ENCODE results near the gene POLR2I. TPM values are rescaled to one million over a fixed set of nuclear protein-coding genes. Genes with fewer than 3 reads are reported as not detected.
A peak's percentile ranks its signal among the peaks of the same experiment; 100 is the strongest.

POLR2I gene
- total RNA-seq, 1 experiment from 2014 or later: 133 TPM

DNA sequence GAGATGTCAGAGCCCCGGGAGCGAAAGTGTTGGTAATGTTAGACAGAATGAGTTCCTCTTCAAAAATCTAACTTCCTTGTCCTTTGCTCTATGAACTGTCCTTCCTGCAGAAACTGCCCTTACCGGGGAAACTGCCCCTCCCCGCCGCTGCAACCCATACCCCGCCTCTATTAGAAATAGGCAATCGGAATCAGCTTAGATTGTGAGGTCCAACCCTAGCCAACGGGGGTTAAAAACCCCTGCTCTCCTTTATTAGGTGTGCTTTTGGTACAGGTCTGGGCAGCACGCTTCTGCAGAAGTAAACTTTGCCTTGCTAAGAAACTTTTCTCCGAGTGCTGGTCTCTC lies 13.7 kb upstream of the POLR2I start:
- H3K36me3 ChIP-seq (ENCODE audit: insufficient read depth, low read length, poor library complexity, severe bottlenecking): peaks cover 10% of the 10 kb centered on the region
- peak overlapping the region; percentile 90 for H3K27ac ChIP-seq (ENCODE audit: low read depth, low read length, poor library complexity, severe bottlenecking)
- CTCF ChIA-PET: interaction anchor here (0.7 to 1.1 kb wide), 2 partner anchors 13 to 41 kb away, joined by 4 to 21 read pairs; partner anchors contain the start of gene TBCB
- no peaks in the 10 kb centered on the region for H3K27me3 ChIP-seq (replicated peaks; ENCODE audit: insufficient read depth, low read depth, low read length, poor library complexity)
- no peaks in the 10 kb centered on the region for H3K4me1 ChIP-seq (ENCODE audit: insufficient read depth, low read length, poor library complexity, severe bottlenecking)
- H3K9me3 ChIP-seq (ENCODE audit: low read depth, low read length, poor library complexity, severe bottlenecking): no peaks in the 10 kb centered on the region
- POLR2A ChIA-PET (ENCODE audit: low non-redundant PET): interaction anchor here (0.6 kb wide), 2 partner anchors 778 to 1939 kb away, joined by 3 to 7 read pairs; no protein-coding TSS in a partner anchor
- no peak for TF ChIP-seq EZH2 (IDR thresholded peaks at IDR 0.05; ENCODE audit: borderline replicate concordance, low read depth, low read length, poor library complexity, severe bottlenecking)
- TF ChIP-seq, protein P1, sequence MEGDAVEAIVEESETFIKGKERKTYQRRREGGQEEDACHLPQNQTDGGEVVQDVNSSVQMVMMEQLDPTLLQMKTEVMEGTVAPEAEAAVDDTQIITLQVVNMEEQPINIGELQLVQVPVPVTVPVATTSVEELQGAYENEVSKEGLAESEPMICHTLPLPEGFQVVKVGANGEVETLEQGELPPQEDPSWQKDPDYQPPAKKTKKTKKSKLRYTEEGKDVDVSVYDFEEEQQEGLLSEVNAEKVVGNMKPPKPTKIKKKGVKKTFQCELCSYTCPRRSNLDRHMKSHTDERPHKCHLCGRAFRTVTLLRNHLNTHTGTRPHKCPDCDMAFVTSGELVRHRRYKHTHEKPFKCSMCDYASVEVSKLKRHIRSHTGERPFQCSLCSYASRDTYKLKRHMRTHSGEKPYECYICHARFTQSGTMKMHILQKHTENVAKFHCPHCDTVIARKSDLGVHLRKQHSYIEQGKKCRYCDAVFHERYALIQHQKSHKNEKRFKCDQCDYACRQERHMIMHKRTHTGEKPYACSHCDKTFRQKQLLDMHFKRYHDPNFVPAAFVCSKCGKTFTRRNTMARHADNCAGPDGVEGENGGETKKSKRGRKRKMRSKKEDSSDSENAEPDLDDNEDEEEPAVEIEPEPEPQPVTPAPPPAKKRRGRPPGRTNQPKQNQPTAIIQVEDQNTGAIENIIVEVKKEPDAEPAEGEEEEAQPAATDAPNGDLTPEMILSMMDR (conservative IDR thresholded peaks at IDR 0.05; ENCODE audit: low read depth, low read length): no peak
- no peak for DNase-seq (ENCODE audit: low spot score)
- H3K4me3 ChIP-seq (ENCODE audit: low read depth, low read length, poor library complexity, severe bottlenecking): peak overlapping the region; percentile 49
- intact Hi-C loops (cut with micrococcal nuclease; ENCODE audit: unreplicated experiment): loop anchor here (1.0 to 2.0 kb wide), 2 partner anchors 42 to 364 kb away; no protein-coding TSS in a partner anchor
- BruUV-seq (replicated peaks): no TSS peak

- intact Hi-C loops (cut with micrococcal nuclease; ENCODE audit: unreplicated experiment): no loop called here
- Histone ChIP-seq H3K4me1 (ENCODE audit: insufficient read depth, low read length, poor library complexity, severe bottlenecking) (no peaks in the 10 kb centered on the region), H3K9me3 (ENCODE audit: low read depth, low read length, poor library complexity, severe bottlenecking) (no peaks in the 10 kb centered on the region), H3K36me3 (ENCODE audit: insufficient read depth, low read length, poor library complexity, severe bottlenecking) (peaks cover 10% of the 10 kb centered on the region), H3K27me3 (replicated peaks; ENCODE audit: insufficient read depth, low read depth, low read length, poor library complexity) (no peaks in the 10 kb centered on the region), H3K27ac (ENCODE audit: low read depth, low read length, poor library complexity, severe bottlenecking) (no peak overlapping the region), H3K4me3 (ENCODE audit: low read depth, low read length, poor library complexity, severe bottlenecking) (no peak overlapping the region)
- ChIA-PET CTCF (no interaction called here), POLR2A (ENCODE audit: low non-redundant PET) (no interaction called here)
- TF ChIP-seq EZH2 (IDR thresholded peaks at IDR 0.05; ENCODE audit: borderline replicate concordance, low read depth, low read length, poor library complexity, severe bottlenecking): no peak
- no peak for DNase-seq (ENCODE audit: low spot score)
- BruUV-seq (replicated peaks): no TSS peak
These were observed 10.9 kb upstream of the POLR2I start for GRCh38 chr19:36125557-36125956.

GRCh38 chr19:36121486-36122124 lies 6.9 kb upstream of the POLR2I start:
- H3K9me3 ChIP-seq (ENCODE audit: low read depth, low read length, poor library complexity, severe bottlenecking): no peaks in the 10 kb centered on the region
- no peak for DNase-seq (ENCODE audit: low spot score)
- H3K27me3 ChIP-seq (replicated peaks; ENCODE audit: insufficient read depth, low read depth, low read length, poor library complexity): no peaks in the 10 kb centered on the region
- POLR2A ChIA-PET (ENCODE audit: low non-redundant PET): no interaction called here
- TF ChIP-seq, protein P1 (conservative IDR thresholded peaks at IDR 0.05; ENCODE audit: low read depth, low read length): no peak
- no peak for TF ChIP-seq EZH2 (IDR thresholded peaks at IDR 0.05; ENCODE audit: borderline replicate concordance, low read depth, low read length, poor library complexity, severe bottlenecking)
- CTCF ChIA-PET: no interaction called here
- H3K36me3 ChIP-seq (ENCODE audit: insufficient read depth, low read length, poor library complexity, severe bottlenecking): peaks cover 14% of the 10 kb centered on the region
- no peak overlapping the region for H3K27ac ChIP-seq (ENCODE audit: low read depth, low read length, poor library complexity, severe bottlenecking)
- intact Hi-C loops (cut with micrococcal nuclease; ENCODE audit: unreplicated experiment): no loop called here
- no peak overlapping the region for H3K4me3 ChIP-seq (ENCODE audit: low read depth, low read length, poor library complexity, severe bottlenecking)
- BruUV-seq (replicated peaks): no TSS peak
- no peaks in the 10 kb centered on the region for H3K4me1 ChIP-seq (ENCODE audit: insufficient read depth, low read length, poor library complexity, severe bottlenecking)

DNA sequence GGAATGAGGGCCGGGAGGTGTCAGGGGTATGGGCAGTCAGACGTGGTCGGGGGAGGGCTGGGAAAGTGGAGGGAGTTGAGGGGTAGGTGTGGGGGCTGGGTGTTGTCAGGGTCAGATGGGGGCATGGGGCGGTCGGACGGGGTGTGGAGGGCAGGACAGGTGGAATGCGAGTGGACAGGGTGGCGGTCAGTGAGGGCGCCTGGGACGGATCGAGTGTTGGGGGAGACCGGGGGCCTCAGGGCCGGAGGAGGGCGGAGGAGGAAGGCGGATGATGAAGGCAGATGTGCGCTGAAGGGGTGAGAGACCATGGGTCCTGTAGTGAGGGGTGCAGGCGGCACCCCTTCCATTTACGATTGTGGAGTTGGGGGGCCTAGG lies 6.3 kb upstream of the POLR2I start:
- no TSS peak for BruUV-seq (replicated peaks)
- Histone ChIP-seq H3K4me1 (ENCODE audit: insufficient read depth, low read length, poor library complexity, severe bottlenecking) (peaks cover 6% of the 10 kb centered on the region), H3K36me3 (ENCODE audit: insufficient read depth, low read length, poor library complexity, severe bottlenecking) (peaks cover 14% of the 10 kb centered on the region)

More for the DNA sequence above, 6.3 kb upstream of the POLR2I start:
- intact Hi-C loops (cut with micrococcal nuclease; ENCODE audit: unreplicated experiment): no loop called here
- H3K9me3 ChIP-seq (ENCODE audit: low read depth, low read length, poor library complexity, severe bottlenecking): no peaks in the 10 kb centered on the region
- no peak overlapping the region for H3K4me3 ChIP-seq (ENCODE audit: low read depth, low read length, poor library complexity, severe bottlenecking)
- POLR2A ChIA-PET (ENCODE audit: low non-redundant PET): no interaction called here
- TF ChIP-seq, protein P1 (conservative IDR thresholded peaks at IDR 0.05; ENCODE audit: low read depth, low read length): no peak
- TF ChIP-seq EZH2 (IDR thresholded peaks at IDR 0.05; ENCODE audit: borderline replicate concordance, low read depth, low read length, poor library complexity, severe bottlenecking): no peak
- CTCF ChIA-PET: no interaction called here
- no peak overlapping the region for H3K27ac ChIP-seq (ENCODE audit: low read depth, low read length, poor library complexity, severe bottlenecking)
- H3K27me3 ChIP-seq (replicated peaks; ENCODE audit: insufficient read depth, low read depth, low read length, poor library complexity): no peaks in the 10 kb centered on the region
- DNase-seq (ENCODE audit: low spot score): no peak
